Embryonic facial prominence (tissue), 1 donor: ENCODE results near the gene ING5.

Experiments
- DNase-seq: peaks from one replicate; pipeline ENCODE4 v3.0.0-alpha.2; 2016; ENCODE audit errors: extremely low spot score

Gene ING5

DNA sequence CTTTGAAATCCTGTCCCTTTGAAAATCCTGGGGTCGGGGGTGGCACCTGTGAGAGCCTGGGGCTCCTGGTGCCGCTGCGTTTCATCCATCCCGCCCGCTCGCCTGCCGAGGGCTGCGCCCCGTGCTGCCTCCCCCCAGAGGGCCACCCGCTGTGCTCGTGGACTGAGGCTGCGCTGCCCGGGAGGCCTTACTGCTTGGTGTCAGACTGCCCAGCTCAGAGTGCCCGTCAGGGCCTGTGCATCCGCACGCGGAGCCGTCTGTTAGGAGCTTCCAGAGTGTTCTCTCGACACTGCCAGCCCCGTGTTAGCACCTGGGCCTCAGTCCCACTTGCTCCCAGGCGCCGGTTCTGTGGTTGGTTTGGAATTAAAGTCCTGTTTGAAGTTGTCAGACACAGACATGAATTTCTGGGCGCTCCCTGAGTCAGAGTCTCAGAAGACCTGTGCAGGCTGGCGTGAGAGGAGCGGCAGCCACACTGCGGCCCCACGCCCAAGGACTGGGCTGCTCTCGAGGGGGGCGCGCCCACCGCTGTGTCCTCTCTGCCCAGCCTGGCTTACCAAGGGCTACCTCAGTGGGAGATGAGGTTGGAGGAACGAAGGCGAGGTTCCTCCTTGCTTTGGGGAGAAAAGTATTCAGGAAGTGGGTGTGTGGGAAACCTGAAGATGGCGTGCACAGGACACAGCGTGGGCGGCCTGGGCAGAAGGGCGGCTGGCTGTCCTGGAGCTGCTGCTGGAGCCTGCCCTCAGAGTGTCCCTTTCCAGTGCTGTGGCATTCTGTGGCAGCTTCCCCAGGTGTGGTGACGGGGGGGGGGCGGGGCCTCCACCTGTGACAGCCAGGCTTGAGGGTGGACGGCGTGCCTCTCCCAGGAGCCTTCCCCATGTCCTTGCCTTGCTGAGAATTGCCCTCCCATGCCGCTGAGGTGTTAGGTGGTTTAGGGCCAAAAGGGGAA, 29.3 kb upstream of the ING5 start:
- no peak for DNase-seq

DNA sequence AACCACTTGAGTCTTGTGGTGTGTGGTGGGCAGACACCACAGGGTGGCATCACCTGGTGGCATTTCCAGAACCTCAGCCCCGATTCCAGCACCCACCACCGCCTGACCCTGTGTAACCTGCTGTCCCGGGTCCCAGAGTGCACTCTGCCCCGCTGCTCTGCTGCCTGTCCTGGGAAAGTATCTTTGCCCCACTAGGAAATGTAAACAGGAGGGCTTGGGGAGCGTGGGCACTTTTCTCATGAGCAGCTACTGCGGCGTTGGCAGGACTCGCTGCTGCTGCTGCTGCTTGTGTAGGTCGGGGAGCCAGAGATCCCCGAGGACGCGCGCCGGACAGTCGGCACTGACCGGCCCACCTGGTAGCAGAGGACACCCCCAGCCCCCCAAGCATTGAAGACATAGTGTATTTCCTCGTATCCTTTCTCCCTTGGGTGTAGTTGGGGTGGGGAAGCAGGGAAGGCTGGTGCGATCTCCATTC, 28.6 kb upstream of the ING5 start:
- DNase-seq = no peak

DNA sequence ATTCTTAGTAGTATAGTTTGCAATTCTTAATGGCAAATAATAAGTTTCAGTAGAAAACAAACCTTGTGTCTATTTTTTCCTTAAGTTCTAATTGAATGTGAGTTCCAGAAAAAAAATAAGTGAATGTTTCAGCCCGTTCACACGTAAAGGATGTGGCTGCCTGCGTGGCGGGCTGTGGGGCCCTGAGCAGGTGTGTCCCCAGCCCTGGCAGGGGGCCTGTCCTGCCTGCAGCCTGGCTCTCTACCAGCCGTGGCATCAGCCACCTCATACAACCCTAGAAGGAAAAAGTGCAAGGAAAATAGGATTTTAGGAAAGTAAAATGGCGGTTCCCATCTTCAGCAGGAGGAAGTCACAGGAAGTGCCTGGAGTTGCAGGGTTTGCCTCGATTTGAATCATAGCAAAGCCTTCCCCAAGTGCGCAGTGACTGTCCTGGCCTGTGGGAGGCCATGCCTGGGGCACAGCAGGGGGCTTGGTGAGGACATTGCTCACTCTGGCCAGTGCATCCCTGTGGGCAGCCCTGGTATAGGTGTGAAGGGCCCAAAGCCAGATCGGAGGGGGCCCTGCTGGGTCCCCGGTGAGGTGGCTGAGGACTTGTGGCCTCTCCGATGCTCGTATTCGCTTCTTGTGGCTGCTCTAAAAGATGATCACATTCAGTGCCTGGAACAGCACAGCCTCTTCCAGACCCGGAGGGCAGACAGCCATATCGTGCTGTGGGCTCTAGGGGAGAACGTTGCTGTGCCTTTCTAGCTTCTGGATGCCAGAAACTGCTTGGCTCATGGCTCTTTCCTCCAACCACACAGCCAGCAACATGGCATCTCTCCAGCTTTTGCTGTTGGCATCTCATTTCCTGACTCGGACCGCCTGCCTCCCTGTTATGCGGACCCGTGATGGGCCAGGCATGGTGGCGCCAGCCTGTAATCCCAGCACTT, 27.8 kb upstream of the ING5 start:
- DNase-seq = no peak

DNA sequence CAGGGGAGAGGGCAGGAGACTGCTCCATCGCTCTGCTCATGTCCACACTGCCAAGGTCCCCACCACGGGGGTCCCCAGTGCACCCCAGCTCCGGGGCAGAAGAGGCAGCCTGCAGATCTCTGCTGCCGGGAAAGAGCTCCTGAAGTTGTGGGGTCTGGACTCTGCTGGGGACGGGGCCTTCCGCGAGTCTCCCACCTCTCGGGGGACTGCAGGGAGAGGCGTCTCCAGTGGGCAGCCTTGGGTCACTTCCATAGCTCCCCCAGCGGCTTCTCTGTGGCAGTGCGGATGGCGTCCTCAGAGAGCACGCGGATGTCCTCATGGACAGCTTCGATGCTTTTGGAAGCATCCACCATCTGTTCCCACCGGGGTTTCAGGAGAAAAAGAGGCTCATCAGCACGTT, 26.0 kb upstream of the ING5 start:
- no peak for DNase-seq

DNA sequence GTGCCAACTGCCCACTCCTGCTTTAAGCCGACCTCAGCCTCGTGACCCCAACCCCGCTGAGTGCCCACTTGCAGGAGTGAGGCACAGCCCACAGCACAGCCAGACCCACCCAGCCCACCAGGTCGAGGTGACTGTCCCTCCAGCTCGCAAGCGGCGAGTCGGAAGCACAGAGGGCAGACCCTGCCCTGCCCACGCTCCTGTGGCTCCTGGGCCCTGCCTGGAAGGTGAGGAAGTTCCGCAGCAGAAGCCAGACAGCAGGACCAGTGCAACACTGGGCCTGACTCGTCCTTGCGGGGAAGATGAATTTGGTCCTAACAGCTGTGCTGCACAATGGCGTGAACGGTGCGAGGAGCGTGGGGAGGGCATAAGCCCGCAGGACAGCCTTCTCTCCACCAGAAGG, 25.2 kb upstream of the ING5 start:
- DNase-seq = no peak

DNA sequence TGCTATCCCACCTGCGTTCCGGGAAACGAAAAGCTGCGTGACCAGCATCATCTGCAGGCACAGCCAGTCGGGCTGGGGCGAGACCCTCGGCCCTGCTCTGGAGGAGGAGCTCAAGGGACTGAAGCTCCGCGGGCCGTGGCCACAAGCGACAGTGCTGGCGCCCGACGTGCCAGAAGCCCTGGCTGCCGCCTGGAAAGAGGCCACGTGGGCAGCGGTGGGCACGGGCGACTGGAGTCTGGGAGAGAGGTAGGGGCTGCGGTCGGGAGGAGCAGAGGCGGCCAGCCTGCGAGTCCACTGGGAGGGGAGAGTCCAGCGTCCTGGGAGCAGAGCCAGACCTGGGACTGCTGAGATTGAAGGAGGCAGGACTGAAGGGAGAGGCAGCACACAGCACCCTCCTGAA, 24.4 kb upstream of the ING5 start:
- no peak for DNase-seq

DNA sequence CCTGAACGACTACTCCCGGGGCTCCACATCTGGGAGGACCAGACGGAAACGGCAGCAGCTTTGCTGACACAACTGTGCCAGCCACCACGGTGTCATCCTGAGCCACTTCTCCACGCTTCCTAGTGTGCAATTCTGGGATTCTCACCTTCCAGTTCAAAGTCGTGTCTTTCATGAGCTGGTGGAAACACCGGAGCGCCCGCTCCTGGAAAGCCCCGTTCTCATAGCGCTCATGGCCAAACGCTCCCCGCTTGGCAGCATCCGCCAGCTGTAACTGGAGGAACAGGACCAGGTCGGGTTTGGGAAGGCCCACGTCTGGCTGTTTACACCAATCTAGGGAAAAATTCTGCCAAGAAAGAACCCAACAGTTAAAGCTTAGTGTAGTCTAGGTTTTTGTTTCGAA, 23.5 kb upstream of the ING5 start:
- no peak for DNase-seq

DNA sequence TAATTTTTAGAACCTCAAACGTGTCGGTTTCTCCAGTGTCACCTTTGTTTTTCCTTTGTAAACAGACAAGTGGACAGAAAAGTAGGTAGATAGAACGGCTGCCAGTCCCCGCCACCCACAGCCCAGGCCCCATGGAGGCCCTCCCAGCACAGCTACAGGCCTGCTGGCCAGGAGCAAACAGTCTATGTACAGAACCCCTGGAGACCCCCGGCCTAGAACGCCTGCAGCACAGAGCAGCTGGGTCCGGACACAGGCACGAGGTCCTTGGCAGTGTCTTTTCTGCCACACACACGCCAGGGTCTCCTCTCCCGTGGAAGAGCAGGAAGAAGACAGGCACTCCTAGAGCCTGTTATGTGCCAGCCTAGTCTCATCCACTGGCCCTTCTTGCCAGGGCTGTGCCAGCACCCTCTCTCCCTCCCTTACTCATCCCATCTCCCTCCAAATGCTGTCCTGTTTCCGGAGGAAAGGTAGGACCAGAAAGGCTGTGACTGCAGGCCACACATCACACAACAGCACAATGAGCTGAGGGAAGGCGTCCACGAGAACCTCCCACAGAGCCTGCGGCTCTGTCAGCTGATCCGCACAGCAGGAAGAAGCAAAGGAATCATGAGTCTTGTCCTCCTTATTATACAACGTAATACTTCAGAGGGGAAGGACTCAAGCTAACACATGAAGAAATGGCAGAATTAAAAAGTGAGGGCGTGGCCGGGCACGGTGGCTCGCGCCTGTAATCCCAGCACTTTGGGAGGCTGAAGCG, 22.9 kb upstream of the ING5 start:
- no peak for DNase-seq

DNA sequence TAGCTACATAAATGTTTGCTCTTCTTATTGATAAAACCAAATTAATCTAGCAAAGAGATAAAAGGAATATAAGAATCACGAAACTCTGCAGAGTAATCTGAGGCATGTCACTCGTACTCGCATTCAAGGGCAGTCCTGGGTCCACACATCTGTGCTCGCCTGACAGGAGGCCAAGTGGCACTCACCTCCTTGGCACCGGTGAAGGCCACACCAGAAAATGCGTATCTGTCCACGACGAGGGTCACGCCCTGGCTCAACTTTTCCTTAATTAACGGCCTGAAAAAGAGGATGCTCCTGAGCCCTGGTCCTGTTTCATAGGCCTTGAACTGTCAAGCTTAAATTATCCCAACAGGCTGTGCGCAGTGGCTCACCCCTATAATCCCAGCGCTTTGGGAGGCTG, 21.8 kb upstream of the ING5 start:
- no peak for DNase-seq

DNA sequence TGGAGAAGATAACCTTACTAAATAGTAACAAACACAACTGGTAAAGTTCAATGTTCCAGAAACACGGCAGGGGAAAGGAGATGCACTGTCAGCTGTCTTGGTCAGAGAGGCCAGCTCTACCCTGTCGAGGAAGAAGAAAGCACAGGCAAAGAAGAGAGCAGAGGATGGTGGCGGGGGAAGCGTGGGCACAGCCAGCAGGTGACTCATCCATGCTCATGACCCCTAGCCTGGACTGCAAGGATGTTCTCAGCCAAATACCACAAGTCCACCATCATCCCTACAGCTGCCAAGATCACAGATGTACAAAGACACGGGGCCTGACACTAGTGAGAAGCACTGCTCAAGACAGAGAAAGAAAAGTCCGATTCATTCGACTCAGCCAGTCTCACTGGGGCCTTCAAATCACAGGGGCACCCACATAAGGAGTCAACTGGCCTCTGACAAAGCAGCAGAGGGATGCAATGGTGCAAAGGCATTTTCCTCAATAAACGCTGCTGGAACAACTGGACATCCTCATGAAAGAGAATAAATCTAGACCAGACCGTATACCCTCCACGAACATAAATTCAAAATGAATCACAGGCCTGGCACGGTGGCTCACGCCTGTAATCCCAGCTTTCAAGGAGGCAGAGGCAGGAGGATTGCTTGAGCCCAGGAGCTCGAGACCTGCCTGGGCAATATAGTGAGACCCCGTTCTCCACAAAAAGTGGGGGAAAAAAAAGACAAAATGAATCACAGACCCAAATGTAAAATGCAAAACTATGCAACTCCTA, 20.8 kb upstream of the ING5 start:
- DNase-seq = no peak

DNA sequence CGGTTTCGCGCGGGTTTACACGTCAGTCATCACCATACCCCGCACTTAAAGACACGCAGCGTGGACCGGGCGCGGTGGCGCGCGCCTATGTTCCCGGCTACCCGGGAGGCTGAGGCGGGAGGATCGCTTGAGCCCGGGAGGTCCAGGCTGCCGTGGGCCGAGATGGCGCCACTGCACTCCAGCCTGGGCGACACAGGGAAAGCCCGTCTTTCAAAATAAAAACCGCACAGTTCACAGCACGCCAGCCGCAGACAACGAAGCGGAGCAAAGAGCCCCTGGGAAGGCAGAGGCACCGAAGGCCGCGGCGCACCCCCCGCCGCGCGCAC, 15.6 kb upstream of the ING5 start:
- DNase-seq = no peak

DNA sequence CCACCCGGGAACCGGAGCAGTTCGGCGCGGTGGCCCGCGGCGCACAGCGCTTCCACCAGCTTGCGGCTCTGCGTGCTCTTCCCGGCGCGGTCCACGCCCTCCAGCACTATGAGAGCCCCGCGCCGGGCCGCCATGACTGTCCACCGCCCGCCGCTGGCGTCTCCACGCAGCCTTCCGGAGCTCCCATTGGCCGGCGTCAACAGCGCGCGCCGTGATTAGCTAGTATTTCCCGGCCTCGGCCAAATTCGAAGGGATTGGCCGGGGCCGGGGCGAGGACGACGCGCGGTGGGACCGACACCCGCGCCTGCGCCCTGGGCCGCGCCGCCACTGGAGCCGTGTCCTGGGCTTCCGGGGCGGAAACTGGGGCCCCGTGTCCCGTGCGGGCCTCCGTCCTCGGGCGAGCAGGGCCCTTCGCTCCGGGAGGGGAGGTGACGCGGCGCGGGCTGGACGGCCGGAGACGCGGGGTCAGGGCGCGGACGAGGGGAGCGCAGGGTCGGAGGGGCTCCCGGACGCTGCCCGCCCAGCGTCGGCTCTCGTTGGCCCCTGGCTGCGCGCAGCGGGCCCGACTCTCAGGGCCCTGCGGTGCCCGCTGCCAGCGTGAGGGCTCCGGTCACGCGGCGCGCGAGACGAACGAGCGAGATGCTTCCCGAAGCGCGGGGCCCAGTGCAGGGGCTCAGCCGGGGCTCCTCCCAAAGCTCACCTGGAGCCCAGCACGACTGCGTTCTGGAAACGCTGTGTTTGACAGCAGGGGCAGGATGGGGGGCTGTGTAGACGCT, 15.0 kb upstream of the ING5 start, which contains the start of gene DTYMK:
TSS of gene DTYMK (minus strand) at position 166 of the 776 bp plus-strand sequence. CDS start at position 134, 32 bp downstream.
- DNase-seq = peak; percentile 93

DNA sequence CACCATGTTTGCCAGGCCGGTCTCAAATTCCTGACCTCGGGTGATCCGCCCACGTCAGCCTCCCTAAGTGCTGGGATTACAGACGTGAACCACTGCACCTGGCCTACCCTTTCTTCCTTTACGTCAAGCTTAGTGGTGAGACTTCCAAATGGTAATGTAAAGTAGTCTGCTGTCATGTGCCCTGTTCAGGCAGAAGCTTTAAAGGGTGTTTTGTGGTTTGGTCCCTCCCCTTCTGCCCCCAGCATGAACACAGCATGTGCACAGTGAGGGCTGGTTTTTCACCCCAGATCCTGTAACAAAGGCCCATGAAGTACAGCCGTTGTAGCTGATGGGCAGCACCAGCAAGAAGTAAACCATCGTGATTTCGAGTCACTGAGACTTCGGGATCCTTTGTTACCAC, 12.5 kb upstream of the ING5 start:
- no peak for DNase-seq

DNA sequence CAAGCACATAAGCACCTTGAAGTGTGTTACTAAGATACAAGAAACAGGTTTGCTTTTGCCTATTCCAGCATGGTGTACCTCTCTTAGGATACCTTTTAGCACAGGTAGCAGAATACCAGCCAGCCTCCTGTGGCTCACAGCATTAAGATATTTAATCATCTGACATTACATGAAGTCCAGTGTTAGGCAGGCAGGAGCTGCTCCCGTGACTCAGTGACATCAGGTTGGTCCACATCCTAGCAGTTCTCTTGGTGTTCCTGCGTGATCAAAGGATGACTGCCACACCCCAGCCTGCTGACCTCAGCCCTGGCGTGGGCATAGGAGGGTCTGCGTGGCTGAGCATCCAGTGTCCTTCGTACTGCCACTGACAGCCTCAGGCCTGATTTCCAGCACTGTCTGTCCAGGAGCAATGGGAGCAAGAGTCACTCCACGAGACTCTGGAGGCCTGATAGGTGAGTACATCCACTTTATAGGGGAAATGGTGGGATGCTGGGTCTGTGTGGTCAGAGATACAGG, 11.6 kb upstream of the ING5 start:
- DNase-seq = no peak

DNA sequence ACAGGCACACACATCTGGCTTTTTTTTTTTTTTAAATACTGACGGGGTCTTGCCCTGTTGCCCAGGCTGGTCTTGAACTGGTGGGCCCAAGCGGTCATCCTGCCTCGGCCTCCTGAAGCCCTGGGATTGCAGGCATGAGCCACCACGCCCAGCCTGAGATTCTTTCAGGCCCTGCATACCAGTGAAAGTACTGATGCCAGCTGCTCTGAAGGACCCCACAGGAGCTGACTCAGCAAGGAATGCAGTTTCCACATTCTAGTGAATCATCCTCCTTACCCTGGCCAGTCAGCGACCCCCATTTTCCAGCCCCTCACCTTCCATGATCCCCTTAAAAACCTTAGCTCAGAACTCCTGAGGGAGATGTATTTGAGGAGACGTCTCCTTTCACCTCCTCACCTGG, 9.4 kb upstream of the ING5 start:
- no peak for DNase-seq

DNA sequence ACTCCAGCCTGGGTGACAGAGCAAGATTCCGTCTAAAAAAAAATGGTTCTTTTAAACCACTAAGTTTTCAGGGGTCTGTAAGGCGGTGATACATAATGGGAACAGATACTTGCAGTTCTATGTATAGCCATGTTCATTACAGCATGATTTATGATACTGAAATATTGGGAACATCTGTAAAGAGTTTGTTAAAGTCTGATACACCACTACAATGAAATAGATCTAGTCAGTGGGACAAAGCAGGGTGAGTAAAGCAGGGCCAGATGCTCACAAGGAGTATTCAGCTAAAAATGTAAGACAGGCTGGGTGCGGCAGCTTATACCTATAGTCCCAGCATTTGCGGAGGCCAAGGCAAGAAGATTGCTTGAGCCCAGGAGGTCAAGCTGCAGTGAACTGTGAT, 6.2 kb upstream of the ING5 start:
- DNase-seq = no peak

DNA sequence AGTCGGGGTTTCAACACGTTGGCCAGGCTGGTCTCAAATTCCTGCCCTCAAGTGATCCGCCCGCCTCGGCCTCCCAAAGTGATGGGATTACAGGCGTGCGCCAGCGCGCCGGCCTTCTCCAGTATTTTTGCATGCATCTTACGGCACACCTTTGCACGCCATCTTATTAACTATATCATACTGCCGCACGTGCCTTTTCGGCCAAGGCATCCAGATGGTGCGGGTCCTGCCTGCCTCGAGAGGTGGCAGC, 765 bp upstream of the ING5 start:
- no peak for DNase-seq

DNA sequence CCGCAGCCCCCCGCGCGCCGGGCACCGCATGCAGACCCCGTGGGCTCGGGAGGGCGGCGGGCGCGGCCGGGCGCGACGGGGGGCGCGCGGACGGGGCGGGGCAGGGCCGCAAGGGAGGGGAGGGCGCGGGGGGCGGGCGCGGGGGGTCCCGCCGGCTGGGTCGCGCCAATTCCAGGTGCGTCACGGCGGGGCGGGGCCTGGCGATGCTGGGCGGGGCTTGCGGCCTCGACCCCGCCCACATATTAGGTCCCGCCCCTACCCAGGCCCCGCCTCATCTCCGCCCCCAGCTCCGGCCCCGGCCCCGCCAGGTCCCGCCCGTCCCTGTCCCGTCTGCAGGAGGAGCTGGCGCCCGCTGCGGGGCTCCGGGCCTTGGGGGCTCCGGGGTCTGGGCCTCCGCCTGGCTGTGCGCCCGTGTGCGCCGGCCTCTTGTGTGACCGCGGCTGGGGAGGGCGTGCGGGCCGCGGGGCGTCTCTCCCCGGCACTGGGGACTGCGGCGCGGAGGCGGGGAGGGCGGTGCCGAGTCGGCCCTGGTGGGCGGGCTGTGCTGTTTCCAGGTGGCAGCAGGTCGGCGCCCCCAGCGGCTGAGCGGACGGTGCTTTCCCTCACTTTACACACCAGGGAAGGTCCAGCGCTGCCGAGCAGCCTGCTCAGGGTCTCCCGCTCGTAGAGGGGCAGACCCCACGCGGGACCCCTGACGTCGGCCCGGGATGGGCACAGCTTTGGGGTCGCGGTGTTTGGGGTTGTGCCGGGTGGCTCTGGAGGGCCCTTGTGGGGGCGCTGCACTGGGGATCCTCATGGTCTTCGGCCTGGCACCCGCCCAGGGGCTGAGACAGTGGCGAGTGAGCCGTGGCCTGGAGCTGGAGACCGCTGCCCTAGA, 554 bp downstream of the ING5 start:
- peak; percentile 74 for DNase-seq

DNA sequence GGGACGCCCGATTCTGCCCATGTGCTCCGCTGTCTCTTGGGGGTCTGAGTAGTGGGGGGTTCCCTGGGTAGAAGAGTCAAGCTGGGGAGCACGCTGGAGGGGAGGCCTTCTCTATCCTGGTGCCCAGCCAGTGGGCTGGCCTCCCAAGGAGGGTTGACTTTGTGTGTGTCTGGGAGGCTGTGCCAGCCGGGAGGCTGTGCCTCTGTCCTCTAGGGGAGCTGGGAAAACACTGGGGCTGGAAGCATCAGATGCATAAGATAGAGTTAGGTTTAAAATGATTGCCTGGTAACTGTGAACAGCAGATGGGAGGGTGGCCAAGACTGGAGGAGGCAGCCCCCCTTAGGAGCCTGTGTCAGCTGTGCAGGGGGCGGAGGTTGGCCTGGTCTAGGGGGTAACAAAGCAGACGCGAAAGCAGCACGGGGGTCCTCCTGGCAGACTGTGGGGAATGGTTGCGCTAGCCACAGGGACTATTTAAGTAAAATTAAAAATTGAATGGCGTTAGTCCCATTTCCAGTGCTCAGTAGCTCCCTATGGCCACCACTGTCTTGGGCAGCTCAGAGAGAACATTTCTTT, 1.3 kb downstream of the ING5 start:
- DNase-seq = no peak
